Spleen (tissue), 7 donors: ENCODE data around the gene TRIM25.

Experiments
- POLR2A ChIP-seq, 3 donors: fragments of 450-650 bp; IDR thresholded peaks; one replicate each; pipeline ENCODE4 v1.5.1; 2017; ENCODE audit warnings: antibody characterized with exemption in 3 of 3, mild to moderate bottlenecking in 1 of 3
- POLR2AphosphoS5 ChIP-seq, 3 donors: sonication (generic); formaldehyde crosslinking; IDR thresholded peaks; one replicate each; pipeline ENCODE4 v1.5.1; 2017; ENCODE audit warnings: antibody characterized with exemption in 3 of 3
- TF ChIP-seq, protein P1 (sequence below), 11 experiments: fragments of 200-600 bp in 7 of 11; fragments of 450-650 bp in 4 of 11; sonication (generic) in 4 of 11; IDR thresholded peaks in 8 of 11; conservative IDR thresholded peaks in 3 of 11; 1 replicate in 7 of 11; 2 replicates in 4 of 11; pipeline versions ENCODE4 v1.4.0 to v1.8.0; 2016 to 2021; ENCODE audit warnings: antibody characterized with exemption in 11 of 11, inconsistent platforms in 4 of 11, mild to moderate bottlenecking in 1 of 11
- donor health status: DM: no; HTN: no; CAD: no; lungs with moderate emphysema.
- donor health status: DM: no; HTN: no; CAD: no.
- donor health status: DM: no; HTN: no; CAD: no.

DNA sequence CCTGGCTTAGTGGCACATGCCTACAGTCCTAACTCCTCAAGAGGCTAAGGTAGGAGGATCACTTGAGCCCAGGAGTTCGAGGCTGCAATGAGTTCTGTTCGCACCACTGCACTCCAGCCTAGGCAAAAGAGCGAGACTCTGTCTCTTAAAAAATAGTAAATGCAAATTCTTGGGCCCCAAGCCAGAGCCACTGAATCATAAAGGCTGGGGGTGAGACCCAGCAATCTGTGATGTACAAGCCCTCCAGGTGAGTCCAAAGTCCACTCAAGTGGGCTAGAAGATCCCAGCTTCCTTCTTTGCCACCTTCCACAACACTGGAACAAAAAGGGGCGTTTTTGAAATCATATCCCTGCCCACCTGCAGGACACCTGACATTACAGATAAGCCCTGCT, 16.9 kb downstream of the TRIM25 start:
- TF ChIP-seq, protein P1, sequence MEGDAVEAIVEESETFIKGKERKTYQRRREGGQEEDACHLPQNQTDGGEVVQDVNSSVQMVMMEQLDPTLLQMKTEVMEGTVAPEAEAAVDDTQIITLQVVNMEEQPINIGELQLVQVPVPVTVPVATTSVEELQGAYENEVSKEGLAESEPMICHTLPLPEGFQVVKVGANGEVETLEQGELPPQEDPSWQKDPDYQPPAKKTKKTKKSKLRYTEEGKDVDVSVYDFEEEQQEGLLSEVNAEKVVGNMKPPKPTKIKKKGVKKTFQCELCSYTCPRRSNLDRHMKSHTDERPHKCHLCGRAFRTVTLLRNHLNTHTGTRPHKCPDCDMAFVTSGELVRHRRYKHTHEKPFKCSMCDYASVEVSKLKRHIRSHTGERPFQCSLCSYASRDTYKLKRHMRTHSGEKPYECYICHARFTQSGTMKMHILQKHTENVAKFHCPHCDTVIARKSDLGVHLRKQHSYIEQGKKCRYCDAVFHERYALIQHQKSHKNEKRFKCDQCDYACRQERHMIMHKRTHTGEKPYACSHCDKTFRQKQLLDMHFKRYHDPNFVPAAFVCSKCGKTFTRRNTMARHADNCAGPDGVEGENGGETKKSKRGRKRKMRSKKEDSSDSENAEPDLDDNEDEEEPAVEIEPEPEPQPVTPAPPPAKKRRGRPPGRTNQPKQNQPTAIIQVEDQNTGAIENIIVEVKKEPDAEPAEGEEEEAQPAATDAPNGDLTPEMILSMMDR (IDR thresholded peaks at IDR 0.05 in 8 of 11, conservative IDR thresholded peaks at IDR 0.05 in 3 of 11) = no peak
- TF ChIP-seq POLR2A (IDR thresholded peaks at IDR 0.05) (no peak), POLR2AphosphoS5 (IDR thresholded peaks at IDR 0.05) (no peak)
